SU-DHL-6 (cell line): Measurements from ENCODE around the gene PRL.

Source experiments
- H2AFZ ChIP-seq: fragments of 200-600 bp; sonication (generic); 2 replicates; pipeline ENCODE4 v1.6.1; 2014; ENCODE audit warnings: low read depth, mild to moderate bottlenecking, moderate library complexity, mixed read lengths, antibody characterized with exemption, low read length; ENCODE audit not compliant: severe bottlenecking
- H3F3A ChIP-seq: fragments of 200-600 bp; shearing (Covaris generic); 2 replicates; pipeline ENCODE4 v1.6.0; 2016; ENCODE audit warnings: antibody characterized with exemption, mild to moderate bottlenecking; ENCODE audit not compliant: insufficient read depth
- H3K27ac ChIP-seq: fragments of 200-600 bp; sonication (generic); 2 replicates; pipeline ENCODE4 v1.5.1; 2016; ENCODE audit warnings: low read depth, mild to moderate bottlenecking, low read length, moderate library complexity, mixed read lengths
- H3K27me3 ChIP-seq: fragments of 200-600 bp; sonication (generic), shearing (Covaris generic); 2 replicates; pipeline ENCODE4 v1.6.0; 2014; ENCODE audit warnings: mild to moderate bottlenecking, low read length
- H3K36me3 ChIP-seq: fragments of 200-600 bp; sonication (generic); 2 replicates; pipeline ENCODE4 v1.6.1; 2014; ENCODE audit warnings: mild to moderate bottlenecking, low read length, mixed read lengths
- H3K4me2 ChIP-seq: fragments of 300-600, 200-600 bp; shearing (Covaris generic), sonication (generic); 2 replicates; pipeline ENCODE4 v1.6.0; 2014; ENCODE audit warnings: low read length, low read depth, mild to moderate bottlenecking; ENCODE audit not compliant: poor library complexity, severe bottlenecking
- H3K4me3 ChIP-seq: fragments of 200-600 bp; sonication (generic); 2 replicates; pipeline ENCODE4 v1.5.1; 2014; ENCODE audit warnings: antibody characterized with exemption, low read length, mild to moderate bottlenecking, mixed read lengths; ENCODE audit not compliant: insufficient read depth, poor library complexity, severe bottlenecking
- H3K79me2 ChIP-seq: fragments of 200-600 bp; sonication (generic); 2 replicates; pipeline ENCODE4 v1.6.1; 2014; ENCODE audit warnings: mild to moderate bottlenecking, low read length, moderate library complexity; ENCODE audit not compliant: insufficient read depth
- H3K9ac ChIP-seq: fragments of 200-600 bp; sonication (generic); 2 replicates; pipeline ENCODE4 v1.7.0; 2014; ENCODE audit warnings: mild to moderate bottlenecking, low read length
- H3K9me2 ChIP-seq: fragments of 200-600 bp; sonication (generic); replicated peaks from 2 replicates; pipeline ENCODE4 v1.6.1; 2014; ENCODE audit warnings: low read length; ENCODE audit not compliant: insufficient read depth
- H3K9me3 ChIP-seq: fragments of 200-600 bp; sonication (generic); 2 replicates; pipeline ENCODE4 v1.6.1; 2014; ENCODE audit warnings: low read length, mixed read lengths; ENCODE audit not compliant: insufficient read depth
- H4K20me1 ChIP-seq: fragments of 200-600 bp; sonication (generic); 2 replicates; pipeline ENCODE4 v1.6.1; 2014; ENCODE audit warnings: low read depth, mild to moderate bottlenecking, antibody characterized with exemption, low read length, moderate library complexity, mixed read lengths
- EZH2phosphoT487 ChIP-seq: fragments of 200-600 bp; sonication (generic), shearing (Covaris generic); conservative IDR thresholded peaks from 2 replicates; pipeline ENCODE4 v1.6.1; 2018; ENCODE audit warnings: mild to moderate bottlenecking, antibody characterized with exemption, low read length, moderate library complexity, mixed read lengths
- TF ChIP-seq, protein P1 (sequence below): fragments of 200-600 bp; sonication (generic); IDR thresholded peaks from one replicate; pipeline ENCODE4 v1.5.1; 2017; ENCODE audit warnings: antibody characterized with exemption, mild to moderate bottlenecking, low read length, moderate library complexity; ENCODE audit not compliant: insufficient read depth, poor library complexity, severe bottlenecking

The PRL gene

DNA sequence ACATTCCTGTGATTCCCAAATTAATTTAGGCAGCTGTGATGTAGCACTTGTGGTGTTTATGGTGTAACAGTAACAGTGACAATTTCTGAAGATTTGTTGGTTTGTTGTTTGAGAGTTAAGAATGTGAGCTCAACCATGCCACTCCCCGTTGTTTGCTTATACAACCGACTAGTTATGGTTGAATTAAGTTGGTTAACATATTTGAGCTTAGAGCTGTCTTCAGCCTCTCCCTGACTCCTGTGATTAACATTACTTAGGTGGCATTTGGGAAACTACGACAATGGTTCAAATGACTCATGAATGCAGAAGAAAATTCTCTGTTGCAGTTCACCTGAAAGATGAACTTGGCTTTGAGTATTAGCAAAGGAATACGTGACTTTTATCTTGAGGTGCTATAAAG, 35.9 kb upstream of the PRL start:
- H3K9ac ChIP-seq, result no peak overlapping the region
- no peak overlapping the region for H2AFZ ChIP-seq
- H4K20me1 ChIP-seq, result no peaks in the 10 kb centered on the region
- no peak overlapping the region for H3K27ac ChIP-seq
- H3K9me3 ChIP-seq, result no peaks in the 10 kb centered on the region
- no peaks in the 10 kb centered on the region for H3K36me3 ChIP-seq
- TF ChIP-seq, protein P1, sequence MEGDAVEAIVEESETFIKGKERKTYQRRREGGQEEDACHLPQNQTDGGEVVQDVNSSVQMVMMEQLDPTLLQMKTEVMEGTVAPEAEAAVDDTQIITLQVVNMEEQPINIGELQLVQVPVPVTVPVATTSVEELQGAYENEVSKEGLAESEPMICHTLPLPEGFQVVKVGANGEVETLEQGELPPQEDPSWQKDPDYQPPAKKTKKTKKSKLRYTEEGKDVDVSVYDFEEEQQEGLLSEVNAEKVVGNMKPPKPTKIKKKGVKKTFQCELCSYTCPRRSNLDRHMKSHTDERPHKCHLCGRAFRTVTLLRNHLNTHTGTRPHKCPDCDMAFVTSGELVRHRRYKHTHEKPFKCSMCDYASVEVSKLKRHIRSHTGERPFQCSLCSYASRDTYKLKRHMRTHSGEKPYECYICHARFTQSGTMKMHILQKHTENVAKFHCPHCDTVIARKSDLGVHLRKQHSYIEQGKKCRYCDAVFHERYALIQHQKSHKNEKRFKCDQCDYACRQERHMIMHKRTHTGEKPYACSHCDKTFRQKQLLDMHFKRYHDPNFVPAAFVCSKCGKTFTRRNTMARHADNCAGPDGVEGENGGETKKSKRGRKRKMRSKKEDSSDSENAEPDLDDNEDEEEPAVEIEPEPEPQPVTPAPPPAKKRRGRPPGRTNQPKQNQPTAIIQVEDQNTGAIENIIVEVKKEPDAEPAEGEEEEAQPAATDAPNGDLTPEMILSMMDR, result no peak
- no peak for TF ChIP-seq EZH2phosphoT487
- H3K9me2 ChIP-seq, result no peaks in the 10 kb centered on the region
- no peak overlapping the region for H3K4me2 ChIP-seq
- H3K4me3 ChIP-seq, result no peak overlapping the region
- H3K27me3 ChIP-seq, result no peaks in the 10 kb centered on the region
- no peaks in the 10 kb centered on the region for H3F3A ChIP-seq
- H3K79me2 ChIP-seq, result no peaks in the 10 kb centered on the region

DNA sequence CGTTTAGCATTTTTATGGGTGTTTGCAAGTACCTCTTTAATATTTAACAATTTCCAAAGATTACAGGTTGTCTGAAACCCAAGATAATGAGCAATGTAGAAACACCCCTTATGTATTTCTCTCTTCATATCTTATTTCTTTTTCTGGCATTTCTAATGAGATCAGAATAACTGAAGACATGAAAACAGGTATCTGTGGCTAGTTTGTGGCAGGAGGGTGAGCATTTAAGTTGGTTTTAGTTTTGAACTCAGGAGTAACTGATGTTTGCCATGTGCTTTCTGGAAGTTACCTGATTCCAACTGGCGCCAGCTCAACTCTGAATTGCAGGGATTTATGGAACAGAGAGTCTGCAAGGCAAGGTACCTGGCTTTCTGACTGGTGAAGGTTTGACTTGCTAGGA, 35.4 kb upstream of the PRL start:
- H3K9me3 ChIP-seq, result no peaks in the 10 kb centered on the region
- no peak overlapping the region for H3K4me3 ChIP-seq
- no peaks in the 10 kb centered on the region for H3K79me2 ChIP-seq
- no peaks in the 10 kb centered on the region for H3K9me2 ChIP-seq
- H4K20me1 ChIP-seq, result no peaks in the 10 kb centered on the region
- H3K27me3 ChIP-seq, result no peaks in the 10 kb centered on the region
- H2AFZ ChIP-seq, result no peak overlapping the region
- H3F3A ChIP-seq, result no peaks in the 10 kb centered on the region
- H3K36me3 ChIP-seq, result no peaks in the 10 kb centered on the region
- H3K4me2 ChIP-seq, result no peak overlapping the region
- H3K27ac ChIP-seq, result no peak overlapping the region
- H3K9ac ChIP-seq, result no peak overlapping the region
- no peak for TF ChIP-seq EZH2phosphoT487
- TF ChIP-seq, protein P1, result no peak

DNA sequence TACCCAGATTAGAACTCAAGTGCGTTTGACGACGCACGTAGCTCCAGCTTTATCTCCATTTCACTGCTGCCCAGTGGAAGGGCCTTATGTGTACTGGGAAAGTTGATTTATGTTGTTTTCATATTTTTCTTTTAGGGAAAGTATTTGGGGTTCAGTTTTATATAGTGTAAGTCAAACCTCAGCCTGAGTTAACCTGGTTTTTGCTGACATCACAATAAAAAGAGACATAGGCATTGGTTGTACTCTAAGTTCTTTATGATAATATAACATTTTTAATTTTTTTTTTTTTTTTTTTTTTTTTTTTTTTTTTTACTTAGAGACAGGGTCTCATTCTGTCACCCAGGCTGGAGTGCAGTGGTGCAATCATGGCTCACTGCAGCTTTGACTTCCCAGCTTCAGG, 34.1 kb upstream of the PRL start:
- H3K79me2 ChIP-seq, result no peaks in the 10 kb centered on the region
- no peak overlapping the region for H2AFZ ChIP-seq
- no peak overlapping the region for H3K9ac ChIP-seq
- no peaks in the 10 kb centered on the region for H3K27me3 ChIP-seq
- no peaks in the 10 kb centered on the region for H3F3A ChIP-seq
- no peak overlapping the region for H3K4me3 ChIP-seq
- no peaks in the 10 kb centered on the region for H3K9me3 ChIP-seq
- H4K20me1 ChIP-seq, result no peaks in the 10 kb centered on the region
- no peak overlapping the region for H3K4me2 ChIP-seq
- H3K9me2 ChIP-seq, result no peaks in the 10 kb centered on the region
- no peaks in the 10 kb centered on the region for H3K36me3 ChIP-seq
- H3K27ac ChIP-seq, result no peak overlapping the region
- TF ChIP-seq, protein P1, result no peak
- TF ChIP-seq EZH2phosphoT487, result no peak

DNA sequence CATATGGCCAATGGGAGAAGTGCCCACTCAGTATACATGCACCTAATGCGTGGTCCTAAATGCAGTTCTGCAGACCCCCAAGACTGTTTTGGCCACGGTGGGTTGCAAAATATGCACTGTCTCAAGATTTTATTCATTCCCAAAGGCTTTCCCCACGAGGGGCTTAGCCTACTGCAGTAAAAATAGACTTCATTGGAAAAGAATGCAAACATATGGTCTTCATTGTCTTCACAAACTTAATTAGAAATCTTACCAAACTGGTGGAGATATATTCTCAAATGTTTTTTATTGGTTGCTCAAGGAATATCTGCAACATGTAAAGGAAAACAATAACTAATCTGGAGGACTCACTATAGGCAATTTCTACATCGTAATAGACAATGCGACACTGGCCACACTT, 31.6 kb upstream of the PRL start:
- Histone ChIP-seq H2AFZ (no peak overlapping the region), H3K79me2 (no peaks in the 10 kb centered on the region), H3K27me3 (no peaks in the 10 kb centered on the region), H3K9me3 (no peaks in the 10 kb centered on the region), H3K4me3 (no peak overlapping the region), H3F3A (no peaks in the 10 kb centered on the region), H4K20me1 (no peaks in the 10 kb centered on the region), H3K27ac (no peak overlapping the region), H3K4me2 (no peak overlapping the region), H3K9me2 (no peaks in the 10 kb centered on the region), H3K9ac (no peak overlapping the region), H3K36me3 (no peaks in the 10 kb centered on the region)
- no peak for TF ChIP-seq EZH2phosphoT487
- TF ChIP-seq, protein P1, result no peak
